ENCODE results near the gene MSANTD1.

Gene MSANTD1

GRCh38 chr4:3304831-3305609 lies 56.1 kb downstream of the MSANTD1 start:
- H3K9ac ChIP-seq (ENCODE audit: low read depth in 1 of 2, low read length in 2 of 2): no peak overlapping the region
- no peaks in the 10 kb centered on the region for H3K27me3 ChIP-seq (ENCODE audit: control insufficient read depth in 1 of 2, insufficient read depth in 2 of 2, low read length in 2 of 2)
- peaks cover 15 to 18% of the 10 kb centered on the region in 2 donors for H3K4me1 ChIP-seq (ENCODE audit: control insufficient read depth in 1 of 2, insufficient read depth in 2 of 2, low read length in 2 of 2)
- H3K4me3 ChIP-seq (ENCODE audit: low read depth in 1 of 2, low read length in 2 of 2): no peak overlapping the region
- H3K9me3 ChIP-seq (ENCODE audit: control insufficient read depth in 1 of 2, low read length in 2 of 2): no peaks in the 10 kb centered on the region
- no peaks in the 10 kb centered on the region for H3K36me3 ChIP-seq (ENCODE audit: control insufficient read depth in 1 of 2, insufficient read depth in 2 of 2, low read length in 2 of 2)
- peak overlapping the region; percentile 36 for H3K27ac ChIP-seq (ENCODE audit: low read depth, low read length)

- Histone ChIP-seq H3K9me3 (ENCODE audit: control insufficient read depth in 1 of 2, low read length in 2 of 2) (no peaks in the 10 kb centered on the region), H3K4me1 (ENCODE audit: control insufficient read depth in 1 of 2, insufficient read depth in 2 of 2, low read length in 2 of 2) (peaks cover 16 to 18% of the 10 kb centered on the region in 2 donors), H3K27ac (ENCODE audit: low read depth, low read length) (peak overlapping the region; percentile 36), H3K27me3 (ENCODE audit: control insufficient read depth in 1 of 2, insufficient read depth in 2 of 2, low read length in 2 of 2) (no peaks in the 10 kb centered on the region), H3K9ac (ENCODE audit: low read depth in 1 of 2, low read length in 2 of 2) (no peak overlapping the region), H3K36me3 (ENCODE audit: control insufficient read depth in 1 of 2, insufficient read depth in 2 of 2, low read length in 2 of 2) (no peaks in the 10 kb centered on the region), H3K4me3 (ENCODE audit: low read depth in 1 of 2, low read length in 2 of 2) (no peak overlapping the region)
Measured at GRCh38 chr4:3305610-3306371, 56.8 kb downstream of the MSANTD1 start.
